Vagina (tissue), 2 donors: ENCODE results near the gene OPALIN. TPM values are rescaled to one million over a fixed set of nuclear protein-coding genes. Genes with fewer than 3 reads are reported as not detected.

Experiments used
- DNase-seq, 2 donors: peaks; one replicate each; pipeline ENCODE4 v3.0.0-alpha.2; 2017; ENCODE audit errors: extremely low spot score in 2 of 2
- H3K27ac ChIP-seq: fragments of 200-600 bp; sonication (generic); one replicate; pipeline ENCODE4 v1.5.1; 2019
- H3K27me3 ChIP-seq: fragments of 200-600 bp; sonication (generic); one replicate; pipeline ENCODE4 v1.5.1; 2019
- H3K36me3 ChIP-seq, 2 donors: fragments of 200-600 bp; sonication (generic); one replicate each; pipeline ENCODE4 v1.5.1; 2017 to 2019
- H3K4me1 ChIP-seq: fragments of 200-600 bp; sonication (generic); one replicate; pipeline ENCODE4 v1.5.1; 2019
- H3K4me3 ChIP-seq, 2 donors: fragments of 200-600 bp; sonication (generic); 1 replicate in 1 of 2; 2 replicates in 1 of 2; pipeline ENCODE4 v1.5.1; 2016 to 2019
- H3K9me3 ChIP-seq: fragments of 200-600 bp; sonication (generic); one replicate; pipeline ENCODE4 v1.5.1; 2019
- POLR2A ChIP-seq, 2 donors: fragments of 450-650 bp; IDR thresholded peaks; one replicate each; pipeline ENCODE4 v1.6.1; 2017; ENCODE audit warnings: antibody characterized with exemption in 2 of 2, mild to moderate bottlenecking in 2 of 2, moderate library complexity in 2 of 2
- POLR2AphosphoS5 ChIP-seq, 2 donors: sonication (generic); formaldehyde crosslinking; IDR thresholded peaks; one replicate each; pipeline ENCODE4 v1.9.0; 2017; ENCODE audit warnings: antibody characterized with exemption in 2 of 2, mild to moderate bottlenecking in 2 of 2, low read depth in 1 of 2; ENCODE audit not compliant: insufficient read depth in 1 of 2
- intact Hi-C: fragments of 100-400 bp; cut with DNase I; formaldehyde crosslinking; loops from one replicate; pipeline ENCODE4 v1.15.1; 2023
- total RNA-seq: library from RNA; depleted of rRNA; stranded (reverse); fragments of >200 nt; gene quantifications from one replicate; pipeline ENCODE4 v1.2.3, GENCODE V29; 2016
- TF ChIP-seq, protein P1 (sequence below), 3 experiments: fragments of 450-650 bp in 2 of 3; fragments of 200-600 bp in 1 of 3; sonication (generic) in 1 of 3; IDR thresholded peaks; one replicate each; pipeline ENCODE4 v1.5.1; 2017 to 2019; ENCODE audit warnings: antibody characterized with exemption in 3 of 3, mild to moderate bottlenecking in 2 of 3, moderate library complexity in 2 of 3

OPALIN gene
- total RNA-seq, 1 donor from 2014 or later = not detected

DNA sequence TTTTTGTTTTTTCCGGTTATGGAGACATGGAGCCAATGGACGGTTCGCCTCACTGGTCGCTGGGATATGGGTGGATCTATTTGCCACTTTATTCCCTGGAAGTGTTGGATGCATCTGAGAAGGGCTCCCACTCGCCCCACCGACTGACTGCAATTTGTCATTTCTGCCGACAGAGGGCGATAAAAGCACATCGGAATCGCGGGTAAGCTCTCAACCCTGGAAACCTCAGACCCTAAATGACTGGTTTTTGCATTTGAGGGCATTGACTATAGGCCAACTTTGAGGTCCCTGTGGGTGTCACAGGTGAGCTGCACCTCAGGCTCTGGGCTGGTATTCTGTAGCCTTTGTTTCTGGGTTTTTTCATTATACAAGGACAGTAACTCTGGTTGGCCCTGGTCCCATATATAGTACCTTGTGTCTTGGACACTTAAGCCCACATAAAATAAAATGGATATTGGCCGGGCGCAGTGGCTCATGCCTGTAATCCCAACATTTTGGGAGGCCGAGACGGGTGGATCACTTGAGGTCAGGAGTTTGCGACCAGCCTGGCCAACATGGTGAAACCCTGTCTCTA lies 11.9 kb upstream of the OPALIN start:
- intact Hi-C loops = no loop called here
- Histone ChIP-seq H3K4me1 (peaks cover 12% of the 10 kb centered on the region), H3K4me3 (no peak overlapping the region), H3K9me3 (no peaks in the 10 kb centered on the region), H3K36me3 (no peaks in the 10 kb centered on the region), H3K27ac (no peak overlapping the region), H3K27me3 (no peaks in the 10 kb centered on the region)
- no peak for DNase-seq
- no peak for TF ChIP-seq POLR2AphosphoS5 (IDR thresholded peaks at IDR 0.05; ENCODE audit: insufficient read depth in 1 of 2, low read depth in 1 of 2)
- TF ChIP-seq, protein P1, sequence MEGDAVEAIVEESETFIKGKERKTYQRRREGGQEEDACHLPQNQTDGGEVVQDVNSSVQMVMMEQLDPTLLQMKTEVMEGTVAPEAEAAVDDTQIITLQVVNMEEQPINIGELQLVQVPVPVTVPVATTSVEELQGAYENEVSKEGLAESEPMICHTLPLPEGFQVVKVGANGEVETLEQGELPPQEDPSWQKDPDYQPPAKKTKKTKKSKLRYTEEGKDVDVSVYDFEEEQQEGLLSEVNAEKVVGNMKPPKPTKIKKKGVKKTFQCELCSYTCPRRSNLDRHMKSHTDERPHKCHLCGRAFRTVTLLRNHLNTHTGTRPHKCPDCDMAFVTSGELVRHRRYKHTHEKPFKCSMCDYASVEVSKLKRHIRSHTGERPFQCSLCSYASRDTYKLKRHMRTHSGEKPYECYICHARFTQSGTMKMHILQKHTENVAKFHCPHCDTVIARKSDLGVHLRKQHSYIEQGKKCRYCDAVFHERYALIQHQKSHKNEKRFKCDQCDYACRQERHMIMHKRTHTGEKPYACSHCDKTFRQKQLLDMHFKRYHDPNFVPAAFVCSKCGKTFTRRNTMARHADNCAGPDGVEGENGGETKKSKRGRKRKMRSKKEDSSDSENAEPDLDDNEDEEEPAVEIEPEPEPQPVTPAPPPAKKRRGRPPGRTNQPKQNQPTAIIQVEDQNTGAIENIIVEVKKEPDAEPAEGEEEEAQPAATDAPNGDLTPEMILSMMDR (IDR thresholded peaks at IDR 0.05) = peak; percentile 35 to 56 (median 53)
- no peak for TF ChIP-seq POLR2A (IDR thresholded peaks at IDR 0.05)

DNA sequence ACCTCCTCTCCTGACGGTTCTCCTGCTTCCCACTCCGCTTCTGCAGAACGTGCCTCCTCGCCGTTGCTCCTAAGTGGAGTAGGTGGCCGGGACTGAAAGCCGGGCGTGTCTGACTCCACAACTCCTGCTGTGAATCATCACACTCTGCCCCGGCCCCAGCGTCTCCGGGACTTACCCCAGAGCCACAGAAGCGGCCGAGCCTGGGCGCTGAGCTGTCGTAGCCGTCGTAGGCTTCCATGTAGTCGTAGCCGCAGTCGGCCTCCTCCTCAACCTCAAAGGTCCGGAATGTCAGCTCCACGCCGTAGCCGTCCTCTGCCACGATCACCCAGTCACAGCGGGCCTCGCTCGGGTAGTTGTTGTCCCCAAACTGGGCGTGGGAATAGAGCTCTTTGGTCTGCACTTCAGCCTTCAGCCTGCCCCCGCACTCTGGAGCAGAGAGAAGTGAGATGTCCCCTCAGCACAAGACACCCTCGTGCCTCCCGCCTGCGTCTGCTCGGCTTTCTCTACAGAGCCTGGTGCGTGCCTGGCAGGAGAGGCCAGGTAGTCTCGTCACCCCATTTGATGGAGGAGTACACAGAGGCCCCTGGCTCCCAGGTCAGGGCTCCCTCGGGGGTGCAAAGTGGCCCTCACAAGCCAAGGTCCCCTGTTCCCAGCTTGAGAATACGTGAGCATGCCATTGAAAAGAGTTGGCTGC lies 11.2 kb upstream of the OPALIN start:
- Histone ChIP-seq H3K27me3 (no peaks in the 10 kb centered on the region), H3K4me1 (peaks cover 6% of the 10 kb centered on the region), H3K4me3 (no peak overlapping the region), H3K36me3 (no peaks in the 10 kb centered on the region), H3K9me3 (no peaks in the 10 kb centered on the region), H3K27ac (no peak overlapping the region)
- TF ChIP-seq POLR2AphosphoS5 (IDR thresholded peaks at IDR 0.05; ENCODE audit: insufficient read depth in 1 of 2, low read depth in 1 of 2) (no peak), POLR2A (IDR thresholded peaks at IDR 0.05) (no peak)
- TF ChIP-seq, protein P1 (IDR thresholded peaks at IDR 0.05) = no peak
- no peak for DNase-seq
- intact Hi-C loops = no loop called here

GRCh38 chr10:96368971-96369370 lies 10.2 kb upstream of the OPALIN start:
- no peaks in the 10 kb centered on the region for H3K27me3 ChIP-seq
- H3K9me3 ChIP-seq = no peaks in the 10 kb centered on the region
- no peak for TF ChIP-seq POLR2AphosphoS5 (IDR thresholded peaks at IDR 0.05; ENCODE audit: insufficient read depth in 1 of 2, low read depth in 1 of 2)
- TF ChIP-seq POLR2A (IDR thresholded peaks at IDR 0.05) = no peak
- TF ChIP-seq, protein P1 (IDR thresholded peaks at IDR 0.05) = no peak
- no peak overlapping the region for H3K4me3 ChIP-seq
- H3K4me1 ChIP-seq = no peaks in the 10 kb centered on the region
- H3K27ac ChIP-seq = no peak overlapping the region
- intact Hi-C loops = no loop called here
- no peaks in the 10 kb centered on the region for H3K36me3 ChIP-seq
- no peak for DNase-seq

DNA sequence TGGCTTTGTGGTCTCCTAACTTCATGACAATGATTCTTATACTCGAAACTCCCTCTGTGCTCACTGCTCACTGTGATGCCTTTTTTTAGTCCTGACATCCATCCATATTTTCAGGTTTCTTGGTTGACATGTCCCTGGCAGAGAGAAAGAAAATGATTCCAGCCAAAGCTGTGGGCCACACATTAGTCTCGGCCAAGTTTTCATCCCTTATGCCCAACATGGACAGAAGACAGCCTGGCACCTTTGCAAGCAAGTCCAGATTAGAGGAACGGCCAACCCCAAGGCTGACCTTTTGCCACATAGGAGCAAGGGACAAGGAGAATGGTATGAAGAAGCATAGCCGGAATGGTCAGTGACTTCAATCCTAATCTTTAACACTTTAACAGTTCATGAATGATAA lies 8.7 kb upstream of the OPALIN start:
- no peaks in the 10 kb centered on the region for H3K36me3 ChIP-seq
- no peaks in the 10 kb centered on the region for H3K9me3 ChIP-seq
- no peaks in the 10 kb centered on the region for H3K27me3 ChIP-seq
- no peaks in the 10 kb centered on the region for H3K4me1 ChIP-seq
- DNase-seq = no peak
- TF ChIP-seq, protein P1 (IDR thresholded peaks at IDR 0.05) = no peak
- TF ChIP-seq POLR2A (IDR thresholded peaks at IDR 0.05) (no peak), POLR2AphosphoS5 (IDR thresholded peaks at IDR 0.05; ENCODE audit: insufficient read depth in 1 of 2, low read depth in 1 of 2) (no peak)
- intact Hi-C loops = no loop called here
- H3K27ac ChIP-seq = no peak overlapping the region
- H3K4me3 ChIP-seq = no peak overlapping the region

GRCh38 chr10:96366508-96366907 lies 7.7 kb upstream of the OPALIN start:
- Histone ChIP-seq H3K4me3 (no peak overlapping the region), H3K4me1 (no peaks in the 10 kb centered on the region), H3K9me3 (no peaks in the 10 kb centered on the region), H3K27ac (no peak overlapping the region), H3K27me3 (no peaks in the 10 kb centered on the region), H3K36me3 (no peaks in the 10 kb centered on the region)
- DNase-seq = no peak
- intact Hi-C loops = no loop called here
- TF ChIP-seq POLR2A (IDR thresholded peaks at IDR 0.05) (no peak), POLR2AphosphoS5 (IDR thresholded peaks at IDR 0.05; ENCODE audit: insufficient read depth in 1 of 2, low read depth in 1 of 2) (no peak)
- TF ChIP-seq, protein P1 (IDR thresholded peaks at IDR 0.05) = no peak
